ENCODE measurements around the gene BACH2. TPM values are rescaled to one million over a fixed set of nuclear protein-coding genes. Genes with fewer than 3 reads are reported as not detected.

Gene BACH2
- total and polyA plus RNA-seq, 2 of the 8 experiments (the other 6 are each of a cell fraction or from before 2014, with no cell fraction given), result 1.9 to 5.9 TPM

DNA sequence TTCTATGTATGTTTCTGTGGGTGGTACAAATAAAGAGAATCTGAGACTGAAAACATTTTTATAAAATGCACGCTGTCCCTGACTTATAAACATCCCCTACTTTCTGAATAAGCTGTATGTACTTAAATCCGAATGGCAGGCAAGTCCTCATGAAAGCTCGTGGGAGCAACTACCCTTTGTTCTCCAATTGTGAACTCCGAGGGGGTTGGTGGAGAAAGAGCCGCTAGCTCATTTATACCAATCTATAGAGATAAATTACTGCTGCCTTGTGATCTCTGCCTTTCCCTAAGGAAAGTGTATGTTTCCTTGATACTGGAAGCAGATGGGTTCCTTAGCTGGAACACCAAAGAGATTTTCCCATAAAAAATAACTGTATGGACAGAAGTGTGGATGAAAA, 317.9 kb downstream of the BACH2 start:
- Histone ChIP-seq H4K8ac (ENCODE audit: extremely low read depth, insufficient read depth, low read length) (no peak overlapping the region), H3K23ac (ENCODE audit: insufficient read length) (no peak overlapping the region), H3K4me3 (ENCODE audit: extremely low read depth in 1 of 4, insufficient read depth in 2 of 4, low read depth in 3 of 4, low read length in 4 of 4) (no peak overlapping the region), H2BK120ac (replicated peaks; ENCODE audit: low read depth, low read length) (no peak overlapping the region), H3K36me3 (ENCODE audit: control insufficient read depth in 2 of 4, insufficient read depth in 4 of 4, low read length in 3 of 4) (no peaks in the 10 kb centered on the region), H2AFZ (ENCODE audit: low read length) (no peak overlapping the region), H3K18ac (ENCODE audit: extremely low read depth, low read length) (no peak overlapping the region), H3K14ac (ENCODE audit: insufficient read length) (no peak overlapping the region), H3K27me3 (replicated peaks in 1 of 4; ENCODE audit: control insufficient read depth in 3 of 4, extremely low read depth in 1 of 4, insufficient read depth in 3 of 4, low read length in 3 of 4) (no peaks in the 10 kb centered on the region), H3K4me1 (replicated peaks in 1 of 4; ENCODE audit: control insufficient read depth in 3 of 4, insufficient read depth in 4 of 4, low read length in 3 of 4) (no peaks in the 10 kb centered on the region), H2AK5ac (ENCODE audit: low read depth, low read length) (no peak overlapping the region), H3K9ac (replicated peaks in 1 of 4; ENCODE audit: extremely low read depth in 1 of 4, low read depth in 3 of 4, low read length in 3 of 4) (no peak overlapping the region), H3K4ac (replicated peaks; ENCODE audit: insufficient read length, low read depth, low read length) (no peak overlapping the region), H2BK15ac (ENCODE audit: low read length) (no peak overlapping the region), H4K5ac (ENCODE audit: insufficient read length, low read depth, low read length) (no peak overlapping the region), H2BK12ac (ENCODE audit: low read depth, low read length) (no peak overlapping the region), H2BK5ac (ENCODE audit: low read depth, low read length) (no peak overlapping the region), H4K20me1 (replicated peaks in 1 of 2; ENCODE audit: control insufficient read depth in 1 of 2, insufficient read depth in 2 of 2, low read length in 2 of 2) (no peaks in the 10 kb centered on the region), H3K79me1 (ENCODE audit: low read depth, low read length) (no peaks in the 10 kb centered on the region), H3K9me3 (ENCODE audit: insufficient read depth in 2 of 2, low read depth in 1 of 2, low read length in 1 of 2) (no peaks in the 10 kb centered on the region), H2BK20ac (ENCODE audit: low read length) (no peak overlapping the region), H3K23me2 (ENCODE audit: low read depth, low read length) (no peaks in the 10 kb centered on the region), H3K56ac (replicated peaks; ENCODE audit: insufficient read length, low read depth, low read length) (no peak overlapping the region), H3K79me2 (ENCODE audit: control insufficient read depth in 1 of 2, insufficient read depth in 2 of 2, low read length in 2 of 2) (no peaks in the 10 kb centered on the region), H3K27ac (ENCODE audit: low read depth, low read length) (no peak overlapping the region), H4K91ac (replicated peaks; ENCODE audit: insufficient read length, low read length) (no peak overlapping the region), H3K4me2 (ENCODE audit: insufficient read depth in 1 of 2, low read depth in 2 of 2, low read length in 2 of 2) (no peak overlapping the region)
- ChIA-PET CTCF (ENCODE audit: partially characterized antibody) (interaction anchor here (0.9 to 1.7 kb wide), 7 partner anchors 8 to 498 kb away, joined by 3 to 7 read pairs (median 3); no protein-coding TSS in a partner anchor), POLR2A (ENCODE audit: partially characterized antibody) (no interaction called here)
- no peak for DNase-seq (ENCODE audit: low read depth in 1 of 2, low spot score in 2 of 2)
- FAIRE-seq, result no peak
- 61% methylated on average over 5 of the region's 5 CpGs; no CpG with 5 or more reads in 1 of the 2 experiments for WGBS, 2 experiments (ENCODE audit: extremely low coverage in 1 of 2, insufficient coverage in 1 of 2, insufficient read length in 1 of 2, insufficient replicate concordance in 2 of 2, low coverage in 1 of 2, low lambda C conversion rate in 2 of 2, missing lambda C conversion rate in 1 of 2)
- TF ChIP-seq SP4 (IDR thresholded peaks at IDR 0.05; ENCODE audit: low read length), result no peak
- TF ChIP-seq, protein P1, sequence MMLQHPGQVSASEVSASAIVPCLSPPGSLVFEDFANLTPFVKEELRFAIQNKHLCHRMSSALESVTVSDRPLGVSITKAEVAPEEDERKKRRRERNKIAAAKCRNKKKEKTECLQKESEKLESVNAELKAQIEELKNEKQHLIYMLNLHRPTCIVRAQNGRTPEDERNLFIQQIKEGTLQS (IDR thresholded peaks at IDR 0.05; ENCODE audit: insufficient read depth, low read depth, low read length), result no peak
- TF ChIP-seq KDM5A (IDR thresholded peaks at IDR 0.05; ENCODE audit: low read length), result no peak
- TF ChIP-seq FOSL1 (IDR thresholded peaks at IDR 0.05; ENCODE audit: insufficient read depth, low read depth, low read length), result no peak
- no peak for TF ChIP-seq TEAD4 (IDR thresholded peaks at IDR 0.05; ENCODE audit: low read depth, low read length)
- TF ChIP-seq EP300 (IDR thresholded peaks at IDR 0.05; ENCODE audit: borderline replicate concordance in 1 of 2, low read depth in 2 of 2, low read length in 2 of 2), result no peak
- no peak for TF ChIP-seq CREB1 (IDR thresholded peaks at IDR 0.05)
- no peak for TF ChIP-seq CBX8 (IDR thresholded peaks at IDR 0.05; ENCODE audit: borderline replicate concordance, low read depth, low read length)
- no peak for TF ChIP-seq RNF2 (IDR thresholded peaks at IDR 0.05; ENCODE audit: borderline replicate concordance, low read depth, low read length, missing control alignments, poor library complexity, severe bottlenecking)
- no peak for TF ChIP-seq SIX5 (IDR thresholded peaks at IDR 0.05; ENCODE audit: low read depth, low read length)
- TF ChIP-seq SUZ12 (IDR thresholded peaks at IDR 0.05; ENCODE audit: low read length), result no peak
- TF ChIP-seq SRF (IDR thresholded peaks at IDR 0.05; ENCODE audit: low read depth, low read length), result no peak
- no peak for TF ChIP-seq HDAC6 (IDR thresholded peaks at IDR 0.05; ENCODE audit: low read depth, low read length)
- no peak for TF ChIP-seq SIRT6 (IDR thresholded peaks at IDR 0.05; ENCODE audit: low read length)
- no peak for TF ChIP-seq CTBP2 (IDR thresholded peaks at IDR 0.05; ENCODE audit: borderline replicate concordance, insufficient read depth, insufficient read length, low read length)
